Liver (tissue), 9 donors: ENCODE results near the gene BTRC. TPM values are rescaled to one million over a fixed set of nuclear protein-coding genes. Genes with fewer than 3 reads are reported as not detected.

ENCODE experiments used
- DNase-seq: peaks from one replicate; pipeline ENCODE4 v3.0.0-alpha.2; 2017; ENCODE audit warnings: low spot score
- H3K27ac ChIP-seq, 2 donors: one replicate each; pipeline ENCODE4 v1.7.0; 2013; ENCODE audit warnings: inconsistent platforms in 2 of 2, low read length in 2 of 2, control low read depth in 1 of 2, low read depth in 1 of 2, mild to moderate bottlenecking in 1 of 2
- H3K27me3 ChIP-seq, 4 donors: one replicate each; pipeline versions ENCODE4 v1.6.1 to v1.7.0; 2013; ENCODE audit warnings: low read length in 3 of 4, inconsistent platforms in 1 of 4, mild to moderate bottlenecking in 1 of 4, moderate library complexity in 1 of 4; ENCODE audit not compliant: control insufficient read depth in 4 of 4, insufficient read depth in 4 of 4
- H3K36me3 ChIP-seq, 4 donors: one replicate each; pipeline versions ENCODE4 v1.6.1 to v1.7.0; 2013; ENCODE audit warnings: low read length in 3 of 4, mild to moderate bottlenecking in 3 of 4, low read depth in 1 of 4, moderate library complexity in 1 of 4; ENCODE audit not compliant: control insufficient read depth in 4 of 4, insufficient read depth in 3 of 4
- H3K4me1 ChIP-seq, 4 donors: one replicate each; pipeline versions ENCODE4 v1.6.1 to v1.7.0; 2013; ENCODE audit warnings: low read length in 3 of 4, mild to moderate bottlenecking in 3 of 4, moderate library complexity in 1 of 4; ENCODE audit not compliant: control insufficient read depth in 4 of 4, insufficient read depth in 4 of 4
- H3K4me3 ChIP-seq, 3 donors: one replicate each; pipeline versions ENCODE4 v1.6.1 to v1.7.0; 2013; ENCODE audit warnings: low read length in 3 of 3, control low read depth in 1 of 3, low read depth in 1 of 3, mild to moderate bottlenecking in 1 of 3
- H3K9ac ChIP-seq, 2 donors: one replicate each; pipeline ENCODE4 v1.7.0; 2013; ENCODE audit warnings: low read length in 2 of 2, mild to moderate bottlenecking in 2 of 2, moderate library complexity in 2 of 2, control low read depth in 1 of 2, low read depth in 1 of 2
- H3K9me3 ChIP-seq, 4 donors: one replicate each; pipeline versions ENCODE4 v1.6.1 to v1.7.0; 2013; ENCODE audit warnings: low read length in 3 of 4; ENCODE audit not compliant: control insufficient read depth in 4 of 4
- EGR1 ChIP-seq, 2 donors: IDR thresholded peaks; 2 replicates each; pipeline ENCODE4 v1.6.1; 2016 to 2018; ENCODE audit warnings: antibody characterized with exemption in 2 of 2, low read depth in 2 of 2
- FOXA1 ChIP-seq: IDR thresholded peaks from 2 replicates; pipeline ENCODE4 v1.6.1; 2016; ENCODE audit warnings: antibody characterized with exemption
- GABPA ChIP-seq, 2 donors: IDR thresholded peaks in 1 of 2; conservative IDR thresholded peaks in 1 of 2; 2 replicates each; pipeline ENCODE4 v1.6.1; 2016; ENCODE audit warnings: antibody characterized with exemption in 2 of 2, mild to moderate bottlenecking in 1 of 2, moderate library complexity in 1 of 2
- HNF4A ChIP-seq, 2 donors: conservative IDR thresholded peaks; 2 replicates each; pipeline ENCODE4 v1.6.1; 2016; ENCODE audit warnings: antibody characterized with exemption in 2 of 2, mild to moderate bottlenecking in 2 of 2
- HNF4G ChIP-seq: IDR thresholded peaks from 2 replicates; pipeline ENCODE4 v1.6.1; 2016; ENCODE audit warnings: antibody characterized with exemption
- JUND ChIP-seq, 2 donors: IDR thresholded peaks; 2 replicates each; pipeline ENCODE4 v1.6.1; 2016; ENCODE audit warnings: antibody characterized with exemption in 2 of 2
- NR2F2 ChIP-seq: IDR thresholded peaks from 2 replicates; pipeline ENCODE4 v1.6.1; 2016; ENCODE audit warnings: antibody characterized with exemption
- RAD21 ChIP-seq, 2 donors: IDR thresholded peaks; 2 replicates each; pipeline ENCODE4 v1.6.1; 2016; ENCODE audit warnings: antibody characterized with exemption in 2 of 2, mild to moderate bottlenecking in 2 of 2
- REST ChIP-seq: IDR thresholded peaks from 2 replicates; pipeline ENCODE4 v1.6.1; 2016; ENCODE audit warnings: antibody characterized with exemption, mild to moderate bottlenecking
- SP1 ChIP-seq: IDR thresholded peaks from 2 replicates; pipeline ENCODE4 v1.6.1; 2018; ENCODE audit warnings: antibody characterized with exemption, mild to moderate bottlenecking
- TAF1 ChIP-seq: conservative IDR thresholded peaks from 2 replicates; pipeline ENCODE4 v1.6.1; 2016; ENCODE audit warnings: antibody characterized with exemption, mild to moderate bottlenecking
- YY1 ChIP-seq: IDR thresholded peaks from 2 replicates; pipeline ENCODE4 v1.6.1; 2016; ENCODE audit warnings: antibody characterized with exemption, mild to moderate bottlenecking
- ZBTB33 ChIP-seq: IDR thresholded peaks from 2 replicates; pipeline ENCODE4 v1.6.1; 2016; ENCODE audit warnings: antibody characterized with exemption
- WGBS: extraction: QIAGEN DNeasy Blood & Tissue Kit; methylation state at CpG from one replicate; pipeline ENCODE4 v1.1.7; 2013; 5-methylcytosine and 5-hydroxymethylcytosine counted together
- polyA plus RNA-seq, 2 donors: library from polyadenylated mRNA; stranded (reverse) in 1 of 2; unstranded in 1 of 2; fragments of 200-250 nt in 1 of 2; fragments of >200 nt in 1 of 2; fragmentation: Nextera tagmentation in 1 of 2; extraction: Ambion mirVana in 1 of 2; gene quantifications; one replicate each; pipeline versions ENCODE4 v1.2.1 to v1.2.3, GENCODE V29; 2013 to 2015
- total RNA-seq, 2 donors: library from RNA; depleted of rRNA; stranded (reverse); fragments of >200 nt; gene quantifications; one replicate each; pipeline ENCODE4 v1.2.3, GENCODE V29; 2014
- TF ChIP-seq, protein P1 (sequence below): IDR thresholded peaks from 2 replicates; pipeline ENCODE4 v1.6.1; 2016; ENCODE audit warnings: antibody characterized with exemption
- TF ChIP-seq, protein P2 (sequence below): fragments of 150-350 bp; IDR thresholded peaks from 2 replicates; pipeline ENCODE4 v1.5.1; 2017; ENCODE audit warnings: improper control_type of control experiment, low read depth, low read length; ENCODE audit not compliant: missing input control
- TF ChIP-seq, protein P3 (sequence below): IDR thresholded peaks from 2 replicates; pipeline ENCODE4 v1.6.1; 2016; ENCODE audit warnings: antibody characterized with exemption
- donor health status: healthy.
- donor health status: healthy.
- donor health status: healthy.
- donor health status: healthy.
- donor health status: healthy.

BTRC gene
- total and polyA plus RNA-seq, 4 donors, result 2.7 to 28.2 (median 5.9) TPM

DNA sequence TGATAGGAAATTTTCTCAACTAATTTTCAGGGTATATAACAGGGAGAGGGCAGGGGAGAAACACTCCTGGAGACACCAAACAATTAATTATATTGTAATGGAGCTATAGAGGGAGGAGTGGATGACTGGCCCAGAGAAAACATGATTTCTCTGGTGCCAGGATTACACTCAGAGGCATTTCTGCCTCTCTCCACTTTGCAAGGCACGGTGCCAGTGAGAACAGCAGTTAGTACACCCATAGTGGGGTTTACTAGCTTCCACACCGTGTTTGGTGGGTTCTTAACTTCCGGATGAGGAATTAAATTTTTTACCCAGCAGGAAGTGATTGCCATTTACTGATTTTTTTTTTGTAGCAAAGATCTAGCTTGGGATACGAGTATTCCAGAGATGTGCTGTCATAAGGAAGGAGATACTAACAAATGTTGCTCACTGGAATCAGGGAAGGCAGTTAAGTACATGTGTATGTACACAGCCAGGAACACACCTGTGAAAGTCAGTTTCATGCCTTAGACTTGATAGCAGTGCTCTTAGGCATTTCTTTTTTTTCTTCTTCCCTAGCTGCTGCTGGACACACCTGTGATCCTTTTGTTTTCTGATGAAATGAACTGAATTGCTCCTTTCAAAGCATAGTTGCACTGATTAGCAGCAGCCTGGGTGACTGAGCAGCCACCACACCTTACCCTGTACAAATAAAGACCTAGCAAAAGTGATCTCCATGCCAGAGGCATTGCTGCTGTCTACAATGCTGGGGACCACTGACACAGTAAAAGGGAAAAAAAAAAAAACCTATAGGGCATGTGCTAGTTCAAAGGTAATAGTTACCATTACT, 176.0 kb downstream of the BTRC start:
- Histone ChIP-seq H3K36me3 (peaks cover 5 to 18% (median 10%) of the 10 kb centered on the region in 4 donors), H3K9ac (no peak overlapping the region), H3K4me1 (no peaks in the 10 kb centered on the region), H3K4me3 (no peak overlapping the region), H3K9me3 (no peaks in the 10 kb centered on the region), H3K27me3 (no peaks in the 10 kb centered on the region), H3K27ac (no peak overlapping the region)
- TF ChIP-seq TAF1, result no peak
- TF ChIP-seq JUND (IDR thresholded peaks at IDR 0.05), result no peak
- no peak for TF ChIP-seq EGR1 (IDR thresholded peaks at IDR 0.05; ENCODE audit: low read depth in 2 of 2)
- no peak for TF ChIP-seq HNF4A (conservative IDR thresholded peaks at IDR 0.05)
- no peak for TF ChIP-seq HNF4G
- no peak for TF ChIP-seq NR2F2
- TF ChIP-seq FOXA1, result no peak
- no peak for TF ChIP-seq ZBTB33
- TF ChIP-seq, protein P1, sequence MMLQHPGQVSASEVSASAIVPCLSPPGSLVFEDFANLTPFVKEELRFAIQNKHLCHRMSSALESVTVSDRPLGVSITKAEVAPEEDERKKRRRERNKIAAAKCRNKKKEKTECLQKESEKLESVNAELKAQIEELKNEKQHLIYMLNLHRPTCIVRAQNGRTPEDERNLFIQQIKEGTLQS, result no peak
- no peak for TF ChIP-seq SP1
- TF ChIP-seq, protein P2, sequence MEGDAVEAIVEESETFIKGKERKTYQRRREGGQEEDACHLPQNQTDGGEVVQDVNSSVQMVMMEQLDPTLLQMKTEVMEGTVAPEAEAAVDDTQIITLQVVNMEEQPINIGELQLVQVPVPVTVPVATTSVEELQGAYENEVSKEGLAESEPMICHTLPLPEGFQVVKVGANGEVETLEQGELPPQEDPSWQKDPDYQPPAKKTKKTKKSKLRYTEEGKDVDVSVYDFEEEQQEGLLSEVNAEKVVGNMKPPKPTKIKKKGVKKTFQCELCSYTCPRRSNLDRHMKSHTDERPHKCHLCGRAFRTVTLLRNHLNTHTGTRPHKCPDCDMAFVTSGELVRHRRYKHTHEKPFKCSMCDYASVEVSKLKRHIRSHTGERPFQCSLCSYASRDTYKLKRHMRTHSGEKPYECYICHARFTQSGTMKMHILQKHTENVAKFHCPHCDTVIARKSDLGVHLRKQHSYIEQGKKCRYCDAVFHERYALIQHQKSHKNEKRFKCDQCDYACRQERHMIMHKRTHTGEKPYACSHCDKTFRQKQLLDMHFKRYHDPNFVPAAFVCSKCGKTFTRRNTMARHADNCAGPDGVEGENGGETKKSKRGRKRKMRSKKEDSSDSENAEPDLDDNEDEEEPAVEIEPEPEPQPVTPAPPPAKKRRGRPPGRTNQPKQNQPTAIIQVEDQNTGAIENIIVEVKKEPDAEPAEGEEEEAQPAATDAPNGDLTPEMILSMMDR, result no peak
- no peak for TF ChIP-seq GABPA (IDR thresholded peaks at IDR 0.05 in 1 of 2, conservative IDR thresholded peaks at IDR 0.05 in 1 of 2)
- TF ChIP-seq REST, result no peak
- TF ChIP-seq RAD21 (IDR thresholded peaks at IDR 0.05), result no peak
- no peak for TF ChIP-seq YY1
- TF ChIP-seq, protein P3, sequence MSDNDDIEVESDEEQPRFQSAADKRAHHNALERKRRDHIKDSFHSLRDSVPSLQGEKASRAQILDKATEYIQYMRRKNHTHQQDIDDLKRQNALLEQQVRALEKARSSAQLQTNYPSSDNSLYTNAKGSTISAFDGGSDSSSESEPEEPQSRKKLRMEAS, result no peak
- WGBS, result 73% methylated on average over 4 of the region's 4 CpGs
- DNase-seq, result no peak
